GM11168 (cell line): ENCODE measurements around the gene RGS14.
"Not testable (repeated sequence)": the region's sequence is repeated elsewhere in the genome, so short reads cannot be mapped to it uniquely, and the experiment has no call there.

ENCODE experiments used
- in situ Hi-C: fragments of 300-500 bp; cut with MboI; formaldehyde crosslinking; loops from one replicate; pipeline ENCODE4 v1.12.0; 2022; ENCODE audit warnings: low sequenced_read_pairs; ENCODE audit not compliant: unreplicated experiment

The RGS14 gene

GRCh38 chr5:177373806-177374205, 16.1 kb downstream of the RGS14 start:
- in situ Hi-C loops = no loop called here

- in situ Hi-C loops = no loop called here
These were observed 16.5 kb downstream of the RGS14 start for GRCh38 chr5:177374211-177374610.

GRCh38 chr5:177375516-177375915, 17.8 kb downstream of the RGS14 start:
- in situ Hi-C loops = not testable (repeated sequence)

GRCh38 chr5:177376107-177376506, 18.4 kb downstream of the RGS14 start:
- in situ Hi-C loops = no loop called here

DNA sequence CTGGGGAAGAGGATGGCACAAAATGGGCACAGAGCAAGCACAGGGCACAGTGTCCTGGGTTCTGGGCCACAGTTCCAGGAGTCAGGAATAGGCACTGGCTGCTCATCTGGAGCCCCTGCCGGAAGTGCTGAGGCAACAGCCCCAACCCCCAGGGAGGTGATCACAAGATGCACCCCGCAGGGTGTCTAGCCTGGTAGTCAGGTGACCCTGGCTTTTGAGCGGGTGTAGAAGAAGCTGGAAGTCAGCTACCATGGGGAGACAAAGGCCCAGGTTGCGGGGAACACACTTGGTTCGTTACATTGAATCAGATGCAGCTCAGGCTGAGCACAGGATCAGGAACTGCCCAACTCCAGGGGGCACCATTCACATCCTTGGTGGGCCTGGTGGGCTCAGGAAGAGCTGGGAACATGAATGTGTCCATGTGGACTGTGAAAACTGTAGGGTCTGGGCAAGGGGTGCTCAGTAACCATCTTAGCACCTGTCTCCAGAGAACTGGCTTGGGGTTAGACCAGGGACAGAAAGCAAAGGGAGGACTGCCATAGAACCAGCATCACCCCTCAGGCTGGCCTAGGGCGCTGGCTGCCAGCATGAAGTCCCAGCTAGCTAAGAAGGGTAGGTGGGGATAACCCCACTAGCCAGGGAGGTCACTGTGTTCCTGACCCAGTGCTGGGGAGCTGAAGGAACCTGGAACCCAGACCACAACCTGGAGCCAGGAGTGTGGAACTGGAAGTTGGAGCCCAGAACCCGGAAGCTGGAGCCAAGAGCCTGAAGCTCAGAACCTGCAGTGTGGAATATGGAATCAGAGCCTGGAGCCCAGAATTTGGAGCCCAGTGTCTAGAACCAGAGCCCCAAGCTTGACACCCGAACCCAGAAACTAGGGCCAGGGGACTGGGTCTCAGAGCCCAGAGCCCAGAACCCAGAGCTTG, 20.4 kb downstream of the RGS14 start:
- in situ Hi-C loops = no loop called here

- in situ Hi-C loops = no loop called here
These were observed 21.5 kb downstream of the RGS14 start for GRCh38 chr5:177378884-177379883.

DNA sequence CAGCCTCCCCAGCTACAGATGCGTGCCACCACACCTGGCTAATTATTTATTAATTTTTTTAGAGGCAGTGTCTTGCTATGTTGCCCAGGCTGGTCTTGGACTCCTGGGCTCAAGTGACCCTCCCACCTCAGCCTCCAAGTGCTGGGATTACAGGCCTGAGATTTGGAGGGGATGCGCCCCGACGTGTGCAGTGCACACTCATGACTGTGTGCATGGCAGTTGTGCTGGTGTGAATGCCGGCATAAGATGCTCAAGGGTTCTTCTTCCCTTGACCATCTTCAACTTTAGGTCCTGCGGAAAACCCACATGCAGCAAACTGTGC, 23.0 kb downstream of the RGS14 start:
- in situ Hi-C loops = loop anchor here (5.0 kb wide), 1 partner anchor 63 kb away; no protein-coding TSS in a partner anchor

- in situ Hi-C loops = loop anchor here (5.0 kb wide), 1 partner anchor 65 kb away; no protein-coding TSS in a partner anchor
These were observed 24.8 kb downstream of the RGS14 start for GRCh38 chr5:177382423-177383029.

DNA sequence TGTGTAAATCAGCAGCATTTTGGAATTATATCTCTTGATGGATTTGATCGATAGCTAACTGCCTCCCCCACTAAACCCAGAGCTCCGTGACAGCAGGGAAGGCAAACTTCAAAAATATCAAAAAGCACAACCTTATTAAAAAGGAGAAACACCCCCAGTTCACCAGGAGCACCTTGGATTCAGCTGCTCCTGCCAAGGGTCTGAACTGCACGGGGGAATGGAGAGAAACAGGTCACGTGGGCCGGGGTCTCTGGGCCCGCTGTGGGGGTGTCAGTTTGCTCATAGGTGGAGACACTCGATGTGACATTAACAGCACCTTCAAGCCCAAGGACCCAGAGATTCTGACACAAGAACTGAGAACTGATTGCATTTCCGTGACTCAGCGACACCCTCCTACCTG, 25.5 kb downstream of the RGS14 start:
- in situ Hi-C loops = loop anchor here (5.0 kb wide), 1 partner anchor 66 kb away; no protein-coding TSS in a partner anchor

GRCh38 chr5:177384134-177384533, 26.4 kb downstream of the RGS14 start, which contains the start of gene SLC34A1:
SLC34A1 (plus strand) TSS chr5:177384434; CDS start chr5:177385742, 1,308 bp downstream.
- in situ Hi-C loops = loop anchor here (5.0 kb wide), 1 partner anchor 67 kb away; no protein-coding TSS in a partner anchor

GRCh38 chr5:177385720-177386119, 28.0 kb downstream of the RGS14 start:
- in situ Hi-C loops = no loop called here

GRCh38 chr5:177386542-177386941, 28.8 kb downstream of the RGS14 start:
- in situ Hi-C loops = no loop called here

GRCh38 chr5:177387405-177387804, 29.7 kb downstream of the RGS14 start:
- in situ Hi-C loops = no loop called here

- in situ Hi-C loops = no loop called here
These were observed 30.9 kb downstream of the RGS14 start for GRCh38 chr5:177388521-177389052.

- in situ Hi-C loops = no loop called here
These were observed 31.8 kb downstream of the RGS14 start for GRCh38 chr5:177389241-177390169.

DNA sequence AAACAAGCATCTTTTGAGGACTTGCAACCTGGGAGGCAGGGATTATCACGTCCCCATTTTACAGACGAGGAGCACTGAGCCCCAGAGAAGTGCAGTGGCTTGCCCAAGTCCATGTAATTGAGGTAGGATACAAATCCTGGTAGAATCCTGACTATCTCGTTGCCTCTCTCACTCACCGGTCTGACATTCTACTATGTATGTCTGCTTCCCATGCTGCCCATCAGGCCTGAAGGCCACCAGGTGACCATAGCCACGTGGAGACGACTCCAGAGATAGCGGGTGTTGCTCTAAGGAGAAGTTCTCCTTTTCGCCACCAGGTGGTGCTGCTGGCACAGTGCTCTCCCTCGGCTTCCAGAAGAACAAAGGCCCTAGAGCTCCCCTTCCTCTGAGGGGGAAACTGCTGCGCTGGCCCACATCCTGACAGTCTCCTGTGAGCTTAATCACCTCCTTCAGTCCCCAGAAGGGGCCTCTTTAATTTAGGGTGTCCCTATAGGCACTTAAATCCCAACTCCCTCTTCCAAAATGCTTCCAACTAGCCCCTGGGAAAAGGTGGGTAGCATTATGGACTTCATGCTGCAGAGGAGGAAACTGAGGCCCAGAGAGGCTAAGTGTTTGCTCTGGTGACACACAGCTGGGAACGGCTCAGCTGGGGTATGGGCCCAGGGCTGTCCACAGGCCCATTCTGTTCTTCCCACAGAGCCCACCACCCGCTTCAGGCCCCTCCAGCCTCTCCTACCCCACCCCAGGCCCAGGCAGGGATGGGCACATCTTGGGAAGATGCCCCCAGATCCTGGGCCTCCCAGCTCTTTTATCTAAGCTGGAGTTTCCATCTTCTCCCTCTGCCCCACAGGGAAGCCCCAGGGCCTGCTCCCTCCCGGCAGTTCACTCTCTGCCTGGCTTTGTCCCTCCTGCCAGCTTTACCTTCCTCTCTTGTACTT, 32.9 kb downstream of the RGS14 start:
- in situ Hi-C loops = no loop called here

DNA sequence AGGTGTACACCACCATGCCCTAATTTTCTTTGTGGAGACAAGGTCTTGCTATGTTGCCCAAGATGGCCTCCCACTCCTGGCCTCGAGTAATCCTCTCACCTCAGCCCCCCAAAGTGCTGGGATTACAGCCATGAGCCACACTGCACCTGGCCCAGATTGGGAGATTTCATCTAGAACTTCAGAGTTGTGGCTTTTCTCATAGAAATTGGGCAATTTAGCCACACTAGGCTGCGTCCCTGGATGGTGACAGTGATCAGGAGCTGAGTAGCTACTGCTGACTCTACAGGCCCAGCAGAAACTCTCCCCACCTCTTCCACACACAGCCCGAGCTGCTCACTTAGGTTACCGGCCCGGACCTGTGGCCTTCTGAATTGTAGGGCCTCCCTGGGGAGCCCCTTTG, 35.0 kb downstream of the RGS14 start:
- in situ Hi-C loops = no loop called here
